Midbrain (tissue), 1 donor: Measurements from ENCODE around the gene UPF1.

Experiments used
- DNase-seq: peaks from one replicate; lab custom pipeline; 2025; lab: John Stamatoyannopoulos, UW

Gene UPF1

GRCh38 chr19:18840288-18841267 is 8.8 kb downstream of the UPF1 start:
- no peak for DNase-seq

GRCh38 chr19:18841400-18841799 is 9.6 kb downstream of the UPF1 start:
- DNase-seq, result no peak

GRCh38 chr19:18842166-18842565 is 10.4 kb downstream of the UPF1 start:
- DNase-seq, result no peak

- DNase-seq, result no peak
These were observed 12.2 kb downstream of the UPF1 start for GRCh38 chr19:18843960-18844359.

- DNase-seq, result no peak
These were observed 13.1 kb downstream of the UPF1 start for GRCh38 chr19:18844806-18845329.

GRCh38 chr19:18845961-18846360 is 14.2 kb downstream of the UPF1 start:
- no peak for DNase-seq

- DNase-seq, result peak; percentile 80
These were observed 15.2 kb downstream of the UPF1 start for GRCh38 chr19:18846862-18847548.

GRCh38 chr19:18847549-18848463 is 16.0 kb downstream of the UPF1 start:
- DNase-seq, result no peak

GRCh38 chr19:18848878-18849661 is 17.3 kb downstream of the UPF1 start:
- peak; percentile 67 for DNase-seq

GRCh38 chr19:18849838-18850400 is 18.2 kb downstream of the UPF1 start:
- no peak for DNase-seq

GRCh38 chr19:18850471-18851375 is 19.0 kb downstream of the UPF1 start:
- no peak for DNase-seq

- DNase-seq, result no peak
These were observed 20.0 kb downstream of the UPF1 start for GRCh38 chr19:18851673-18852325.

- DNase-seq, result no peak
These were observed 20.9 kb downstream of the UPF1 start for GRCh38 chr19:18852648-18853047.

GRCh38 chr19:18853755-18854427 is 22.1 kb downstream of the UPF1 start:
- no peak for DNase-seq

GRCh38 chr19:18854982-18855381 is 23.2 kb downstream of the UPF1 start:
- no peak for DNase-seq

- DNase-seq, result no peak
These were observed 24.1 kb downstream of the UPF1 start for GRCh38 chr19:18855647-18856384.

GRCh38 chr19:18856385-18857126 is 24.8 kb downstream of the UPF1 start:
- peak; percentile 83 for DNase-seq
